Measurements from ENCODE around the gene NHS.

NHS gene

DNA sequence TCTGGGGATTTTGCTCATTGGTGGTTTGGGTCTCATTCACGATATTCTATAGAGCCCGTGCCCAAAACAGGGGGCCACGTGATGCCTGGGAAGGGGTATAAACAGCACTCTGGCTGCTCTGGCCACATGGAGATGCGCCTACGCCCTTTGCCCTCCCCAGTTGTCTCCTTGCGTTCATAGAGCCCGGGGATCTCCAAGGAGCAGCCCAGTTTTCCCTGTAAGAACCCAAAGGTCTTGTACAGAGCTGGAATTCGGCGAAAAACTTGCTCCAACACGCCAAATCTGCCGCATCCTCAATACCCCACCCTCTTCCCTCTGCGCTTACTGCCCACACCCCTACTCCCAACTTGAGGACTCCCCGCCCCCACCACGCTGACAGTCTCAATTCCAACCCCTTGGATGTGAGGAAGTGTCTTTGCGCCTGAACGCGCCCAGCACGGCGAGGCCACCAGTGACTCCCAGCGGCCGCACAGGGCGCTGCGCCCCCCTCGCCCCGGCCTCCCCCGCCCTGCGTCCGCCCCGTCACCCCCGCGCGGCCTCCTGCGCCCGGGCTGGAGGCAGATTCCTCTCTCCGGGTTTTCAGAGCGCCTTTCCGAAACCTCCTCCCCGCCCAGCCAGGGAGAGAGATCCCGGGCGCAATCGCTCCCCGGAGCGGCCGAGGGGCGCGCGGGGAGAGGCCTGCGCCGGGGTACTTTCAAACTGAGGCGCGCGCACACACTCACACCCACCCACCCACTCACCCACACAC, at the start of gene NHS:
Gene NHS (plus strand): TSS at position 582 of the 748 bp plus-strand sequence. CDS start 558 bp downstream, outside the sequence.
- H3K27ac Mint-ChIP-seq = no peak within 1 kb of the TSS
- H3K27me3 Mint-ChIP-seq = peaks cover 13% of the 10 kb centered on the region
- no peaks in the 10 kb centered on the region for H3K36me3 Mint-ChIP-seq
- H3K4me3 Mint-ChIP-seq = peak within 1 kb of the TSS; percentile 7
- H3K4me1 Mint-ChIP-seq (ENCODE audit: low read depth) = peaks cover 10% of the 10 kb centered on the region
- H3K9me3 Mint-ChIP-seq (ENCODE audit: low read depth) = no peaks in the 10 kb centered on the region

DNA sequence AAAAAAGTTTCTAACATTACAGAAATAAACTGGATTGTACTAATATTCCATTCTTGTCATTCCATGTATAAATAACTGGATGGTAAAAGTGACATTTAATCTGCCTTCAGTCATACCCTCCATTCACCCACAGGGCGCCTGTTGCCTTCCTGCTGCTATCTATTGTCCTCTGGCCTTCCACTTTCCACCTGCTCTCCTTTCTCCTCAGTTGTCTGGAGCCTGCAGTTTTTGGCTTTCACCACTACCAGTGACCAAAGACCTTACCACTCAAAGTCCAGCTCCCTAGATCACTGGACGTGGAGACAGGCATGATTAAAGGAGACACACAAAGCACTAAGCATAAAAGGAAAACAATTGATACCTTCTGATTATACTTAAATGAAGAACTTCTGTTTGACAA, 46.2 kb upstream of the NHS start:
- Mint-ChIP-seq H3K4me3 (no peak overlapping the region), H3K9me3 (ENCODE audit: low read depth) (no peaks in the 10 kb centered on the region), H3K27me3 (peaks cover 2% of the 10 kb centered on the region), H3K36me3 (no peaks in the 10 kb centered on the region), H3K4me1 (ENCODE audit: low read depth) (no peaks in the 10 kb centered on the region), H3K27ac (no peak overlapping the region)

DNA sequence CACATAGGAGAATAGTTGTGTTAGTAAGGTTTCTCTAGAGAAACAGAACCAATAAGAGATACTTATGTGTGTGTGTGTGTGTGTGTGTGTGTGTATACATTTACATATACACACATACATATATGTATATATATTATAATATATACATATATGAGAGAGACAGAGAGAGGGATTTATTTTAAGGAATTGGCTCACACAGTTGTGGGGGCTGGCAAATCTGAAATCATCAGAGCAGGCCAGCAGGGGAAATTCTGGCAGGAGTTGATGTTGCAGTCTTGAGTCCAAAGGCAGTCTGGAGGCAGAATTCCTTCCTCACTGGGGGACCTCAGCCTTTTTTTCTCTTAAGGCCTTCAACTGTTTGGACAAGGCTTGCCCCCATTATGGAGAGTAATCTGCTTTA, 38.6 kb upstream of the NHS start:
- H3K4me1 Mint-ChIP-seq (ENCODE audit: low read depth) = no peaks in the 10 kb centered on the region
- no peak overlapping the region for H3K4me3 Mint-ChIP-seq
- no peak overlapping the region for H3K27ac Mint-ChIP-seq
- H3K27me3 Mint-ChIP-seq = no peaks in the 10 kb centered on the region
- no peaks in the 10 kb centered on the region for H3K36me3 Mint-ChIP-seq
- H3K9me3 Mint-ChIP-seq (ENCODE audit: low read depth) = no peaks in the 10 kb centered on the region

DNA sequence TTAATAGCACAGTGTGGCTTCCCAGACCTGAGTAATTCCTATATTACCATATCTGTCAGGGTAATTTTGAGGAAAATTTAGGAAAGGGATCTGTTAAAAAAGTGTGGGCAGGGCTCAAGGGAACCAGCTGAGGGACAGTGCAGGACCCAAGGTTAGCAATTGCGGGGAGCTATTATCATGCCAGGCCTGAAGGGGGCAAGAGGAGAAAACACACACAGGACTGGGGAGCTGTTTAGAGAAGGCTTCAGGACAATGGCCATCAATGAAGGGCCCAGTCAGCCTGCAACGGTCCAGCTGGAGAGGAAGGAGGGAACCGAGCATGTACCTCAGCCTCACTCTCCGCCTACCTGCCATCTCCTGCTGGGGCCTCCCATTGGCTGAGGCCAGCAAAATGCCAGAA, 19.0 kb upstream of the NHS start:
- Mint-ChIP-seq H3K27me3 (no peaks in the 10 kb centered on the region), H3K36me3 (peaks cover 3% of the 10 kb centered on the region), H3K9me3 (ENCODE audit: low read depth) (peaks cover 7% of the 10 kb centered on the region)

DNA sequence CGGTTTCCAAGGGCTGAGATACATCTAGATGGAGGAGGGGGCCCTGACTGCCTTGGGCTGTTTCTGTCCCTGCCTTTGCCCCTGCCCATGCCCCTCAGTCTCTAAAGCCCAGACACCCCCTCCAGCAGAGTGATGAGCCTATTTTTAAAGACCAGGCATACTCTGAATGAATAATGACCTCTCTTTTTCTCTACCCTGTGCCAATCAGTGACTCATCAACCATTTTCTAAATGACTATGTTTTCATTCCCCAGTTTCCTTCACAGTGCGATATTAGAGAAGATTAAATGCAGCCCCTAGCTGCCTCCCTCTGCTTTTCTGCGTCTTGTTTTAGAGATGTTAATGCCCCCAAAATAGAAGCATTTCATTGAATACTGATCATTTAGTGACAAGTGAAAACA, 15.5 kb upstream of the NHS start:
- no peak overlapping the region for H3K27ac Mint-ChIP-seq
- H3K4me1 Mint-ChIP-seq (ENCODE audit: low read depth) = no peaks in the 10 kb centered on the region
- no peak overlapping the region for H3K4me3 Mint-ChIP-seq
- H3K9me3 Mint-ChIP-seq (ENCODE audit: low read depth) = no peaks in the 10 kb centered on the region
- no peaks in the 10 kb centered on the region for H3K36me3 Mint-ChIP-seq
- H3K27me3 Mint-ChIP-seq = peaks cover 4% of the 10 kb centered on the region

More for the DNA sequence above, 19.0 kb upstream of the NHS start:
- H3K4me3 Mint-ChIP-seq = no peak overlapping the region
- H3K27ac Mint-ChIP-seq = no peak overlapping the region
- H3K4me1 Mint-ChIP-seq (ENCODE audit: low read depth) = no peaks in the 10 kb centered on the region

DNA sequence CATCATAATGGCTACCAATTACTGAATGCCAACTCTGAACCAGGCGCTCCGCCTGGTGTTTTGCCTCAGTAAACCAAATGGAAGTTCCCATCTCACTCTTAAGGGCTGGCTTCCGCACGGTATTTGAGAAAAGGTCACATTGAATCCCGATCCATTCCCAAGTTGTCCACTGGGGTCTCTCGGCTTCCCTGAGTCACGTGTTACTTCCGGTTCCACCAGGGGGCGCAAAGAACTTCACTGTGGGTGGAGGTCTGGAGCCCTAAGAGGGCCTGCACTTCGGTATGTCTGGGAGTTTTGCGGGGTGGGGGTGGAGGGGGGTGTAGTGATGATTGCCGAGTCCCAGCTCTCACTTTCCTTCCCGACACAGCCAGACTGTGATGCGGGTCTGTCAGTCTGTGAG, 13.4 kb upstream of the NHS start:
- Mint-ChIP-seq H3K27me3 (peaks cover 4% of the 10 kb centered on the region), H3K4me1 (ENCODE audit: low read depth) (no peaks in the 10 kb centered on the region), H3K9me3 (ENCODE audit: low read depth) (no peaks in the 10 kb centered on the region), H3K4me3 (no peak overlapping the region), H3K27ac (no peak overlapping the region), H3K36me3 (no peaks in the 10 kb centered on the region)

DNA sequence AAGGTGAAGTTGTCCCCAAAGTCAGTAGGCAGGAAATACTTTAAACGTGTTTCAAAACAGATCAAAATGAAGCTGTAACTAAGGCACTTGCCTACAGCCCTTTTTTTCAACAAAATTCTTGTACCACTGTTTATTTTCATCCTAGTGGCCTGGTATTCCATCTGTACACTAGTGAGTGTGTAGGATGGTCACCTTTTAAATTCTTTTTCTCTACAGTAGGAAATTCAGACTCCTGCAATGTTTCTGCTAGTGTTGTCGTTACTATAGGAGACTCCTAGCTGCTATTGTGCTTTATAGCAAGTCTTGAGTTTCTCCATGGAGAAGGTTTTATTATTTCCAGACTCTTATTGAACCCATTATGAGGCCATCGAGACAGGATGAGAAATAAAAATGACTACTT, 7.0 kb upstream of the NHS start:
- Mint-ChIP-seq H3K9me3 (ENCODE audit: low read depth) (no peaks in the 10 kb centered on the region), H3K4me3 (no peak overlapping the region), H3K27ac (no peak overlapping the region), H3K27me3 (peaks cover 1% of the 10 kb centered on the region), H3K36me3 (no peaks in the 10 kb centered on the region), H3K4me1 (ENCODE audit: low read depth) (no peaks in the 10 kb centered on the region)

DNA sequence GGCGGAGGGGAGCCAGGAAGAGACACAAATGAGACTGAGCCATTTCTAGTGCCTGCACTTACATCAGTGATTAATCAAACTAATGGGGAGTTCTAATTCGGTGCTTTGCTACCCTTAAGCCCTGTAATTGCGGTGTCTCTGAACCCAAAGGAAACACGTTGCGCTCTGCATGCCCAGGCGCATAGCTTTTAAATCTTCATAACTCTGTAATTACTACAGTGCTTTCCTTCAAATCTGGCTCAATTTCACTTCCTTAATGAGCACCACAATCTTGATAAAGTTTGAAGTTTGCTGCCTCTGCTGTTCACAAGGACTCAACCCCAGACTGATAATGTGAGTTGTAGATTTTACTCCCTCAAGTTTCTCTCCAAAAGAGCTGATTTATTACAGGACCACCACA, 5.7 kb upstream of the NHS start:
- no peaks in the 10 kb centered on the region for H3K4me1 Mint-ChIP-seq (ENCODE audit: low read depth)
- H3K27me3 Mint-ChIP-seq = peaks cover 4% of the 10 kb centered on the region
- no peak overlapping the region for H3K4me3 Mint-ChIP-seq
- H3K36me3 Mint-ChIP-seq = no peaks in the 10 kb centered on the region
- H3K9me3 Mint-ChIP-seq (ENCODE audit: low read depth) = no peaks in the 10 kb centered on the region
- H3K27ac Mint-ChIP-seq = no peak overlapping the region

DNA sequence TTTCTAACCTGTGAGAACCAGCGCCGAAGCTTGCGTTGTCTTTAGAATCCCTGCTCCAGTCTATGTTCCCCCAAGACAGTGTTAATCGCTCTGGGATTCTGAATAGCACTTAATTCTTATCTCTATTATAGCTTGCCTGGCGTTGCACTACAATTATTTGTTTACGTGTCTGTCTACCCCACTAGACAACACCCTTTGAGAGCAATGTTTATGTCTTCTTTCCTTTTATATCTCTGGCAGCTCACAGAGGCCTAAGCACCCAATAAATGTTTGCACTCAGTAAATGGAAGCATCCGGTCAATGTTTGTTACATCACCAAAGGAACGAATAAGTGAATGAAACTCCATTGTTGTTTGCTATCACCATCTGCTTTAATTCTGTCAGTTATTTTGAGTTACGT, 4.8 kb upstream of the NHS start:
- H3K4me1 Mint-ChIP-seq (ENCODE audit: low read depth) = no peaks in the 10 kb centered on the region
- no peak overlapping the region for H3K4me3 Mint-ChIP-seq
- peaks cover 4% of the 10 kb centered on the region for H3K27me3 Mint-ChIP-seq
- no peaks in the 10 kb centered on the region for H3K36me3 Mint-ChIP-seq
- H3K27ac Mint-ChIP-seq = no peak overlapping the region
- no peaks in the 10 kb centered on the region for H3K9me3 Mint-ChIP-seq (ENCODE audit: low read depth)

DNA sequence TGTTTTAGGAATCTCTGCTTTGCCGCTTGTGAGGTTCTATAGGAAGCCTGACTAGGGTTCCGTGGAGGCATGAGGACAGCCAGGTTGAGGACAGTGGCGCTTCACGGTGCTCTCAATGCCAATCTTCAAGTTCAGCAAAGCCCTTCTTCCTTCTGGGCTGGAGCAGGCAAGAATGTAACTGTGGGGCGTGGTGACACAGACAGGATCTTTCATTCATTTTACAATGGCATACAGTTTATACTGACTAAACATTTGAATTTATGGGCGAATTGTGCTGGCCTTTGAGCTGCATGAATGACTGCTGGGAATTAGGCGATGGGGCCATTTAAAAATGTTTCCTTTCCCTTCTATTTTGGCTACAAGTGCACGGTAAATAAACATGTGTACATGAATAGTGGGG, 2.9 kb upstream of the NHS start:
- no peak overlapping the region for H3K4me3 Mint-ChIP-seq
- H3K9me3 Mint-ChIP-seq (ENCODE audit: low read depth) = no peaks in the 10 kb centered on the region
- H3K27me3 Mint-ChIP-seq = peaks cover 4% of the 10 kb centered on the region
- H3K27ac Mint-ChIP-seq = no peak overlapping the region
- no peaks in the 10 kb centered on the region for H3K36me3 Mint-ChIP-seq
- H3K4me1 Mint-ChIP-seq (ENCODE audit: low read depth) = peaks cover under 1% of the 10 kb centered on the region

DNA sequence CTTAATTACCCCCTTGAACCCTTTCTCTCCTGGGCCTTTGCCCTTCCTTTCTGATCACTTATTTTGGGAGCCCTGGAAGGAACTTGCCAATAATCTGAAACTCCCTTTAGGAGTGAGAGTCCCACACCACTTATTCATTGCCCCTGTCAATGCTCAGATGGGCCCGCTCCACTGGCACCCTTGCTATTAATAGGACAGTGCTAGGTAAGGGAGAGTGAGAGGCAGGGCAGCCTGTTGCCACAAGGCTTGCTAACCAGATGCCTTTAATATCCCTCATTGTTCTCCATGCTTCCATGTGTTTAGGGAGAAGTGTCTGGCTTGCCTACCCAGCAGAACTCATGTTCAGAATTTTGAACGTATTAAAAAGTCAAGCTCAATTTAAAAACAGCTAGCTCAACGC, 1.7 kb upstream of the NHS start:
- Mint-ChIP-seq H3K27ac (no peak overlapping the region), H3K4me1 (ENCODE audit: low read depth) (peaks cover 10% of the 10 kb centered on the region), H3K9me3 (ENCODE audit: low read depth) (no peaks in the 10 kb centered on the region), H3K27me3 (peaks cover 7% of the 10 kb centered on the region), H3K36me3 (no peaks in the 10 kb centered on the region), H3K4me3 (no peak overlapping the region)

DNA sequence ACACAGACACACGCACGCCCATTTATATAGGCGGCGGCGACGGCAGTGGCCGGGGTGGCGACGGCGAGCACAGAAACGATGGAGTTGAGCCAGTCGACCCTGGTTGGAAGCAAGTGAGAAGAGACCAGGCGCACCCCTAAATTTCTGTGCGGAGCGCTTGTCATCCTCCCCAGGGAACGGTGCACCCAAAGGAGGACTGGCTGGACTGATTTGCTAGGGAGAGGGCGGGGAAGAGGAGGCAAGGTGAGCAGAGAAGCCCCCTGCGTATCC, 302 bp downstream of the NHS start:
- Mint-ChIP-seq H3K4me3 (no peak overlapping the region), H3K27ac (no peak overlapping the region), H3K27me3 (peaks cover 13% of the 10 kb centered on the region), H3K36me3 (no peaks in the 10 kb centered on the region), H3K4me1 (ENCODE audit: low read depth) (peaks cover 10% of the 10 kb centered on the region), H3K9me3 (ENCODE audit: low read depth) (no peaks in the 10 kb centered on the region)

DNA sequence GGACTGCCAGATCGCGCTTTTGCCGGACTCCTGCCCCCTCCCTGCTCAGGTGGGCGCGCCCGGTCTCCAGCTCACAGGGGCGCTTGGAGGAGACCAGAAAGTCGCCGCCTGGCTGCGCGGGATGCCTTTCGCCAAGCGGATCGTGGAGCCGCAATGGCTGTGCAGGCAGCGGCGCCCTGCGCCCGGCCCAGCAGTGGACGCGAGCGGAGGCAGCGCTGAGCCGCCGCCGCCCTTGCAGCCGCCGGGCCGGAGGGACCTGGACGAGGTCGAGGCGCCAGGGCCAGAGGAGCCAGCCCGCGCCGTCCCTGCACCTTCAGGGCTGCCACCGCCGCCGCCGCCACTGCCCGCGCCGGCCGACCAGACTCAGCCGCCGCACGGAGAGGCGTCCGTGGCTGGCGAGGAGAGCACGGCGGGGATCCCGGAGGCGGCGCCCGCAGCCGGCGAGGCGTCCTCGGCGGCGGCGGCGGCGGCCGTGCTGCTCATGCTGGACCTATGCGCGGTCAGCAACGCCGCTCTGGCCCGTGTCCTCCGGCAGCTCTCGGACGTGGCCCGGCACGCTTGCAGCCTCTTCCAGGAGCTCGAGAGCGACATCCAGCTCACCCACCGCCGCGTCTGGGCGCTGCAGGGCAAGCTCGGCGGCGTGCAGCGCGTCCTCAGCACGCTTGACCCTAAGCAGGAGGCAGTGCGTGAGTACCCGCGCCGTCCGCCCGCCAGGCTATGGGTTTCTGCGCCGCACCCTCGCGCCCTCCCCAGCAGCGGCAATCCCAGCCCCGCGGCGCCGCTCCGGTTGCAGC, 834 bp downstream of the NHS start:
- H3K9me3 Mint-ChIP-seq (ENCODE audit: low read depth) = no peaks in the 10 kb centered on the region
- no peak overlapping the region for H3K4me3 Mint-ChIP-seq
- peaks cover 17% of the 10 kb centered on the region for H3K27me3 Mint-ChIP-seq
- H3K4me1 Mint-ChIP-seq (ENCODE audit: low read depth) = peaks cover 10% of the 10 kb centered on the region
- no peak overlapping the region for H3K27ac Mint-ChIP-seq
- H3K36me3 Mint-ChIP-seq = no peaks in the 10 kb centered on the region

DNA sequence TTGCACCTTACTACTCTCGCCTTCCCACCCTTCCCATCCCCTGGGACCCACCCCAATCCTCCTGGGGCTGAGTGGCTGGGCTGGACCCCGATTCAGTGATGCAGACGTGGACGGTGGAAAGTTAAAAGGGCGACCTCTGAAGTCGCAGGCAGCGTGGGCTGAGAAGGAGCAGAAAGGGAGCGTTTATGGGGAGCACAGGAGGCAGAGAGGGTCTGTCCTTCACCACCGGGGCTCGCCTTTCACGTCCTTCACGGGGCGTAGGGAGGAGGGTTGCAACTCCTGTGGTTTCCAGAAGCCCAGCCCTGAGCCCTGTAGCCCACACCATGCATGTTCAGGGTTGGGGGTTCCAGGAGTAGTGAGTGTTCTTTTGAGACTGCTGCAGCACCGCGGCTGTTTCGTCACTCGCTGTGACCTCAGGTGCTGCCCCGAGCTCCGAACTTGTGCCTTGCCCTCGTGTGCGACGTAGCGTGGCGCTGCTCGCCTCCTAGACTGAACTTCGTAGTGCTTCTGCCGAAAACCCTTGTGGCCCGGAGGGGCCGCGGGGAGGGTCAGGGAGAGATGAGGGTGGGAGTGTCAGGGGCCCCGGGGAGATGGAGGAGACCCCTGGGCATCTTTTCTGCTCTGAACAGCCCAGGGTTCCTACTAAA, 1.6 kb downstream of the NHS start:
- Mint-ChIP-seq H3K9me3 (ENCODE audit: low read depth) (no peaks in the 10 kb centered on the region), H3K36me3 (no peaks in the 10 kb centered on the region), H3K4me1 (ENCODE audit: low read depth) (peaks cover 10% of the 10 kb centered on the region), H3K4me3 (no peak overlapping the region), H3K27ac (no peak overlapping the region), H3K27me3 (peaks cover 20% of the 10 kb centered on the region)

DNA sequence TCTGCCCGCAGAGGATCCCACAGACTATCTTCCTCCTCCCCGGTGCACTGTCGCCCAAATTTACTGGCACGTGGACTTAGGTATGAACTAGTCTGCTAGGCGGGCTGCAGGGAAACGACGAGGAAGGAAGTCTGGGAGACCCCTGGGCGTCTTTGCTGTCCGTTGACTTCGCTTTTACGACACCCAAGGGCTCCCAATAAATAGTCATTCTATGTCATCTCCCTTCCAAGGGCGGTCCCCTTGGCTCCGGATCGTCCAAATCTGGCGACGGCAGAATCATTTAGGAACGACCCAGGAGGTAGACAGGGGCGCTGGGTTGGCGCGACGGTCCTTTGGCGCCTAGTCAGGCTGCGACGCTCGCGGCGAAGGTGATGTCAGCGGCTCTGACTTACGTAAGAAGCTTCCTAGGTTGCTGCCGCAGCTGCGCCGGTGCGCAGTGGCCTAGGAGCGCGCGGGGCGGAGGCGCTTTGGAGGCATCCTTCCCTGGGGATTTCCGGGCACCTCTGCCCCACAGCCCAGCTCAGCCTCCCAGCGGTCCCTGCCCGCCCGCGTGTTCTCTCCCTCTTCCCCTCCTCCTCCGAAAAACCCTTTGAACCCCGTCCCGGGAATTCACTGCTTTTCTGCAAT, 2.2 kb downstream of the NHS start:
- H3K9me3 Mint-ChIP-seq (ENCODE audit: low read depth) = peaks cover 3% of the 10 kb centered on the region
- H3K36me3 Mint-ChIP-seq = no peaks in the 10 kb centered on the region
- peak overlapping the region; percentile 58 for H3K4me3 Mint-ChIP-seq
- peak overlapping the region; percentile 46 for H3K27ac Mint-ChIP-seq
- H3K27me3 Mint-ChIP-seq = peaks cover 22% of the 10 kb centered on the region
- H3K4me1 Mint-ChIP-seq (ENCODE audit: low read depth) = peaks cover 10% of the 10 kb centered on the region

Measured in activated naive CD8-positive, alpha-beta T cell (primary cell).